Activated gamma-delta T cell (primary cell): ENCODE measurements around the gene PRSS58.

Source experiments
- DNase-seq: peaks from one replicate; lab custom pipeline; 2025; lab: John Stamatoyannopoulos, UW
- total RNA-seq, 2 donors: gene quantifications; one replicate each; lab custom pipeline; 2026; lab: John Stamatoyannopoulos, UW

PRSS58 gene, protein sequence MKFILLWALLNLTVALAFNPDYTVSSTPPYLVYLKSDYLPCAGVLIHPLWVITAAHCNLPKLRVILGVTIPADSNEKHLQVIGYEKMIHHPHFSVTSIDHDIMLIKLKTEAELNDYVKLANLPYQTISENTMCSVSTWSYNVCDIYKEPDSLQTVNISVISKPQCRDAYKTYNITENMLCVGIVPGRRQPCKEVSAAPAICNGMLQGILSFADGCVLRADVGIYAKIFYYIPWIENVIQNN
- 0 reads per million in 2 donors for total RNA-seq

- no peak for DNase-seq
Measured at GRCh38 chr7:142257958-142258357, at the start of gene PRSS58. Gene PRSS58 (minus strand): TSS chr7:142258058. CDS start chr7:142257707, 351 bp downstream.

DNA sequence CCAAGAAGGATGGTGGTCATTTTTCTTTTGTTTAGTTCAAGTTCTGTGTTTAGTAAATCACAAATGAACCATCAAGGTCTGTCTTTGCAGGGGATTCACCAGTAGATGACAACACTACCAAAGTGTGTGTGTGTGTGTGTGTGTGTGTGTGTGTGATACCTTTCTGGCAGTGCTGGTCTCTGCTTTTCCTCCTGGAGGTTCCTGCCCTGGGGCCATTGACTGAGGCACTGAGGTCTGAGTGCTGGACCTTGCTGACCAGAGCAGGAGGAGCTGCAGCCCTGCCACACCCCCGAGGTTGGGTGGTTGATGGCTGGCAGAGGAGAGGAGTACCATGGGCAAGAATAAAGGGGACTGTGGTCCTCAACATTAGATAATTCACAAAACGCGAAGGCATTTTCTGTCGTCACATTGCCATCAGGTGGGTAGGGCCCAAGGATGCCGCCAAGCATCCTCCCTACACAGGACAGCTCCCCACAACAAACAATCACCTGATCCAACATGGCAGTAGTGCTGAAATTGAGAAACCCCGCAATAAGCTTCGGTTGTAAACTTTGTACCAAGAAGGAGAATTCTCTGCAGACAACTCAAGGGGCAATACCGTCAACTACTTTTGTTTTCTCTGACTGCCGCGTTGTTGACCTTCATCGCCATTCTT, 49.5 kb upstream of the PRSS58 start:
- no peak for DNase-seq

DNA sequence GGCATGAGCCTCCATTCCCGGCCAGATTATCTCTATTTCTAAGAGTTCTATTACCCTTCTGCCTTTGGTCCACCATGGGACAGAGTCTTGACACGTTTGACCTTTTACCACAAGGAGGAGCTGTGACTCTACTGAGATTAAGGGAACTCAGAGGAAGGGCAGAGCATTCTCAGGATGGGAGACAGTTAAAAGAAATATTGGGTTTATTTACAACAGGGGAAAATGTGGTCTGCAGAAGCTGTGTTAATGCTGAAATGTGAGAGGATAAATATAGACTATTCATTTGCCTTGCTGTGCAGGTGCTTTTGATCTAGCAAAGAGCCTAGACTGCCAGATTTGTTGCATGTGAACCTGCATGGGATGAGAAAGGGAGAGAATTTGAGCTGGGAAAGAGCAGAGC, 45.8 kb upstream of the PRSS58 start:
- no peak for DNase-seq

GRCh38 chr7:142301923-142302550, 44.2 kb upstream of the PRSS58 start:
- DNase-seq, result no peak

- DNase-seq, result no peak
Measured at GRCh38 chr7:142301299-142301698, 43.4 kb upstream of the PRSS58 start.

DNA sequence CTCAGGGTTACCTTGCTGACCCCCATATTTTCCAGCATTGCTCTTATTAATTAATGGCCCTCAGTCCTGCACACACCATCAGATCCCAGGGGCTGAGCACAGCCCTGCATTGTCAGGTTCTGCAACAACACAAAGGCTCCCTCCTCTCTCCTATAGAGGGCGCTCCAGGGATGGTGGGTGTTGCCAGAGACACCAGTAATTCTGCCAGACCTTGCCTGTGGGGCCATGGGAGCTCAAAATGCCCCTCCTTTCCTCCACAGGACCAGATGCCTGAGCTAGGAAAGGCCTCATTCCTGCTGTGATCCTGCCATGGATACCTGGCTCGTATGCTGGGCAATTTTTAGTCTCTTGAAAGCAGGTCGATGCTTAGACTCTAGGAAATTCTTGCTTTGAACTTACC, 42.8 kb upstream of the PRSS58 start:
- DNase-seq, result no peak

DNA sequence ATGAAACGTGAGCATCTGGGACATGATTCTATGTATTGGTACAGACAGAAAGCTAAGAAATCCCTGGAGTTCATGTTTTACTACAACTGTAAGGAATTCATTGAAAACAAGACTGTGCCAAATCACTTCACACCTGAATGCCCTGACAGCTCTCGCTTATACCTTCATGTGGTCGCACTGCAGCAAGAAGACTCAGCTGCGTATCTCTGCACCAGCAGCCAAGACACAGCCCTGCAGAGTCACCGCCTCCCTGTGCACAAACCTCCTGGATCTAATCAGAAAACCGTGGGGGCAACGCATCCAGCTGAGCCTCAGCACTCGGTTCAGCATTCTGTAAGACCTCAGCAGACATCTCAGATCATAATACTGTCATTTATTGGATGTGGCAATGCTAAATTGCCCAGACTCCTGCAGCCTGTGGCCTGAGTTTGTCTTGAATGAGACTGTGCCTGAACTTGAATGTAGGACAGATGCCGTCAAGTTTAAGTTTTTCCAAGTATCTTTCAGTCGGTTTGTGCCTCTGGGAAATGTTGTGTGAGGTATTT, 41.5 kb upstream of the PRSS58 start:
- no peak for DNase-seq

DNA sequence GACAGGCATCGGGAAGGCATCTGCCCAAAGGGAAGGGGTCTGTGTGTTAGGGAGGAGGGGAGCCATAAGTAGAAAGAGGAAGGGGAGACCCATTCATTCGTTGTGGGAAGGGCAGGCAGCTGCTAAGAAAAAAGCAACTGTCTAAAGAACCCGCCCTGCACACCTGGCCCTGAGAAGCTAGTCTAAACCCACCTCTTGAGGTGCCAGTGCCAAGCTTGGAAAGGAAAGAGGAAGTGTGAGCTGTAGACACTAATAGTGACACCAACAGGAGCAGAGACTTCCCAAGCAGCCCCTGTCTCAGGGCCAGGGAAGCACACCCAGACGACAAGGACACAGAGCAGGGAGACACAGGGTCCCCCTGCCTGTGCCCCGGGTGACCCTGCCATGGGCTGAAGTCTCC, 40.8 kb upstream of the PRSS58 start:
- DNase-seq, result no peak

GRCh38 chr7:142298009-142298408, 40.2 kb upstream of the PRSS58 start:
- DNase-seq, result no peak

DNA sequence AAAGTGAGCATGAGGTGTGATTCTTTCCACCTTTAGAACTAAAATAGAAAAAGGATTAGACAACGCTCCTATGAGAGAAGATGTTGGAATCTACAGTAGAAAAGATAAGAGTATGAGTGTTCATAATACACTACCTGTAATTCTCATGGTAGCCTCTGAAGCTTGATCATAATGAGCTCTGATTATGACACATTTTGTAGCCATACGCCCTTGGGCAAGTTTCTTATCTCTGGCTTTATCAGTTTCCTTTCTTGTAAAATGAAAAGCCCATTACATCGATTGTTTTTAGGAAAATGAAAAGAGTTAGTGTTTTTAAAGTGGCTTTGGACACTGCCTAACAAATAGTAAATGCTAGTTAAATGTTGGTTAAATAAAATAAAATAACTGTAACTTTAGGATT, 22.4 kb upstream of the PRSS58 start:
- DNase-seq, result no peak

- no peak for DNase-seq
Measured at GRCh38 chr7:142279601-142280000, 21.7 kb upstream of the PRSS58 start.

DNA sequence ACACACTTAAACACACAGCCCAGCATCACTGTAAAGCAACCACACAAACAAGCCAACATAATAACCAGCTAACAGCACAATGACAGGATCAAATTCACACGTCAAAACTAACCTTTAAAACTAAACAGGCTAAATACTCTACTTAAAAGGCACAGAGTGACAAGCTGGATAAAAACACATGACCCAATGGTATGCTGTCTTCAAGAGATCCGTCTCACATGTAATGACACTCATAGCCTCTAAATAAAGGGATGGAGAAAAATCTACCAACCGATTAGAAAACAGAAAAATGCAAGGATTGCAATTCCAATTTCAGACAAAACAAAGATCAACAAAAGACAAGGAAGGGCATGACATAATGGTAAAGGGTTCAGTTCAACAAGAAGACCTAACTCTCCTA, 17.2 kb upstream of the PRSS58 start:
- DNase-seq, result no peak

GRCh38 chr7:142272841-142273240, 15.0 kb upstream of the PRSS58 start:
- no peak for DNase-seq

- DNase-seq, result no peak
Measured at GRCh38 chr7:142263598-142264380, 5.9 kb upstream of the PRSS58 start.

GRCh38 chr7:142250705-142251104, 7.2 kb downstream of the PRSS58 start:
- no peak for DNase-seq

DNA sequence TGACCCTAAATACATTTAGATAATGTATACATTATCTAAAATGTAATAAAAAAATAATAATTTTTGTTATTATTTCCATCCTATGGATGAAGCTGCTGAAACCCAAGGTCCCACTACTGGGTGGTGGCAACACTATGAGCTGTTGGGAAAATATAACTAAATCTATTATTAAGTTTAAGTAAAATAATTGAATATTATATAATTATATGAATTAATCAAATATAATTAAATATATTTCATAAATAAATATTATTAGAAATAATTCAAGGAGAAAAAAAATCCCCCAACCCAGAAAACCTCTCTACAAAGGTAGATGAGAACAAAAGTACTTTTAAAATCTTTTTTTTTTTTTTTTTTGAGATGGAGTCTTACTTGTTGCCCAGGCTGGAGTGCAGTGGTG, 7.9 kb downstream of the PRSS58 start:
- no peak for DNase-seq

DNA sequence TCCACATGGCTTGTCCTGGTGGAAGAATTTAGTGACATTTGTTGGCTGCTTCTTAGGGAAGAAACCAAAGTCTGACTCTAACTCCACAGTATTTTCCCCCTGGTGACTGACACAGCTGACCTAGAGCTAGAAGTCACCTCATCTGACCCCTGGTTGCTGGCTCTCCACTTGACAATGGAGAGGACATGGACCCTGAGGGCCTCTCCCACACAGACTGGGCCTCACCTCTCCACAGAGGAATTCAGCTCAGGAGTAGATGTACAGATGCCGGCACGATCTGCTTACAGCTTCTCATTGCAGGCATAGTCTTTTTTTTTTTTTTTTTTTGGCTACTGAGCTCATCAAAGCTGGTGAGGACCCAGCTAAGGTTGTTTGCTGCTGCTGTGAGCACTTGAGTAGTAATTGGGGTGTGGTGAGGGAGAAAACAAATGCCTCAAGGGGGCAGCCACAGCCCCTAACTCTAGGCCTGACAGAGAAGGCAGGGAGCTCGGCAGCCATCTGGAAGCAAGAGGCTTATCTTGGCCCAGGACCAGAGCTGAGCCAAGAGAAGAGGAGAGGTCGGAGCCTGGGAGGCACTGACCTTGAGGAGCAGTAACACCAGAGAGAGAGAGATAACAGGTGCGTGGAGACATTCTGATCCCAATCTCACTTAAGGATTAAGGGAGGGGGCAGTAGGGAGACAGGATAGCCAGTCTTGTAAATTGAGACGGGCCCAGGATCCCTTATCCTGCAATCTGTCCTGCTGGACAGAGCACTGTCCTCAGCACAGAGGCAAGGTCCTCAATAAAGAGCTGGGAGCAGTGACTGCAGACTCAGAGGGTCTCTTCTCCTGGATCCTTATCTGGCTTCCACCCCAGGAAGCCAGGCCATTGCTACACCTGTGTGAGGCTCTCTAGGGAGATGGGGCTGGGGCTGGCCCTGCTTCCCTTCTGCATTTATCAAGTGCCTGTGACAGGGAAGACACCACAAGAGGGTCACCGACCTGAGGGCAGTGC, 9.4 kb downstream of the PRSS58 start:
- DNase-seq, result no peak

GRCh38 chr7:142243823-142244222, 14.0 kb downstream of the PRSS58 start:
- no peak for DNase-seq

GRCh38 chr7:142240546-142240945, 17.3 kb downstream of the PRSS58 start:
- DNase-seq, result no peak

- no peak for DNase-seq
Measured at GRCh38 chr7:142231716-142232115, 26.1 kb downstream of the PRSS58 start.

GRCh38 chr7:142228537-142229104, 29.2 kb downstream of the PRSS58 start:
- no peak for DNase-seq
